Suprapubic skin (tissue), 4 donors: ENCODE data around the gene SNRPA. TPM values are rescaled to one million over a fixed set of nuclear protein-coding genes. Genes with fewer than 3 reads are reported as not detected.

Source experiments
- DNase-seq, 2 donors: peaks; one replicate each; pipeline ENCODE4 v3.0.0-alpha.2; 2019; ENCODE audit warnings: low spot score in 2 of 2
- H3K27ac ChIP-seq: fragments of 200-600 bp; sonication (generic); one replicate; pipeline ENCODE4 v1.5.1; 2019
- H3K27me3 ChIP-seq: fragments of 200-600 bp; sonication (generic); one replicate; pipeline ENCODE4 v1.5.1; 2019
- H3K36me3 ChIP-seq: fragments of 200-600 bp; sonication (generic); one replicate; pipeline ENCODE4 v1.5.1; 2019
- H3K4me1 ChIP-seq: fragments of 200-600 bp; sonication (generic); one replicate; pipeline ENCODE4 v1.5.1; 2019
- H3K4me3 ChIP-seq: fragments of 200-600 bp; sonication (generic); one replicate; pipeline ENCODE4 v1.5.1; 2019; ENCODE audit warnings: mild to moderate bottlenecking
- H3K9me3 ChIP-seq: fragments of 200-600 bp; sonication (generic); one replicate; pipeline ENCODE4 v1.5.1; 2019
- EP300 ChIP-seq: sonication (generic); formaldehyde crosslinking; IDR thresholded peaks from one replicate; pipeline ENCODE4 v1.6.1; 2017; ENCODE audit warnings: antibody characterized with exemption
- POLR2A ChIP-seq, 2 donors: fragments of 450-650 bp; IDR thresholded peaks; one replicate each; pipeline ENCODE4 v1.6.1; 2017; ENCODE audit warnings: antibody characterized with exemption in 2 of 2, mild to moderate bottlenecking in 2 of 2, moderate library complexity in 2 of 2
- POLR2AphosphoS5 ChIP-seq, 3 donors: sonication (generic); formaldehyde crosslinking; IDR thresholded peaks; one replicate each; pipeline ENCODE4 v1.6.1; 2017; ENCODE audit warnings: antibody characterized with exemption in 3 of 3
- WGBS: methylation state at CpG from one replicate; pipeline ENCODE4 v1.1.5; 2018; 5-methylcytosine and 5-hydroxymethylcytosine counted together
- total RNA-seq, 4 donors: library from RNA; depleted of rRNA; stranded (reverse); fragments of >200 nt; gene quantifications; one replicate each; pipeline ENCODE4 v1.1.0, GENCODE V29; 2016
- TF ChIP-seq, protein P1 (sequence below), 2 donors: fragments of 200-600 bp in 1 of 2; fragments of 450-650 bp in 1 of 2; sonication (generic) in 1 of 2; IDR thresholded peaks; one replicate each; pipeline ENCODE4 v1.5.1; 2016 to 2019; ENCODE audit warnings: antibody characterized with exemption in 2 of 2, mild to moderate bottlenecking in 1 of 2, moderate library complexity in 1 of 2

SNRPA gene
- total RNA-seq, 4 donors from 2014 or later = 49.6 to 52.2 (median 51.0) TPM

DNA sequence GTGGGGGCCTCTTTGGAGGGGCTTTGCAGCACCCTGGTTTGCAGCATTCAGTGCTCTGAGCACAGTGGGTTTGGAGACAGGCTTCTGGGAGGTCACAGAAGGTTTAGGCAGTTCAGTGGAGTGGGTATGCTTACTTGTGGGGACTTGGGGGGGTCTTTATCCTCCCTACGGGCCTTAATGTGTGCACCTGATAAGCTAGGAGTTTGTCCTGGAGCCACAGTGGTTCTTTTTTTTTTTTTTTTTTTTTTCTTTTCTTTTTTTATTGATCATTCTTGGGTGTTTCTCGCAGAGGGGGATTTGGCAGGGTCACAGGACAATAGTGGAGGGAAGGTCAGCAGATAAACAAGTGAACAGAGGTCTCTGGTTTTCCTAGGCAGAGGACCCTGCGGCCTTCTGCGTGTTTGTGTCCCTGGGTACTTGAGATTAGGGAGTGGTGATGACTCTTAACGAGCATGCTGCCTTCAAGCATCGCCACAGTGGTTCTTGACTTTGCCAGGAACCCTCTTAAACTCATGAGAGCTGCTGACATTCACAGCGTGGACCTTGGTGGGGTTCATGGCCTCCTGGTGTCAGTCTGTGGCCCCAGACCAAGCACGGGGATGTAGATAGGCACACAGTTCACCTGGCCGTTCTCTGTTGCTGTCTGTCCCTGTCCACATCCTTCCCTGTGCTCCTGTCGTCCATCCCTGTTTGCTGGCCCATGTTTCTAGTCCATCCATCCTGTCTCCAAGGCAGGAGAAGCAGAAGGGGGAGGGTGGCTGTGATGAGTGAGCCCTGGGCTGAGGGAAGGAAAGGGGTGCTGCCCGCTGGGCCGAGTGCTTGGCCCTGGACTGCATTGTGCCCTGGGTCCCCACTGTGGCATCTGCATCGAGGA is 50.7 kb downstream of the SNRPA start:
- DNase-seq = no peak
- Histone ChIP-seq H3K36me3 (peaks cover 8% of the 10 kb centered on the region), H3K4me3 (peak overlapping the region; percentile 97), H3K27me3 (no peaks in the 10 kb centered on the region), H3K27ac (peak overlapping the region; percentile 79), H3K4me1 (peaks cover 78% of the 10 kb centered on the region), H3K9me3 (no peaks in the 10 kb centered on the region)
- WGBS = 50% methylated on average over 13 of the region's 13 CpGs
- TF ChIP-seq POLR2A (IDR thresholded peaks at IDR 0.05) (no peak), EP300 (no peak), POLR2AphosphoS5 (IDR thresholded peaks at IDR 0.05) (no peak)
- TF ChIP-seq, protein P1, sequence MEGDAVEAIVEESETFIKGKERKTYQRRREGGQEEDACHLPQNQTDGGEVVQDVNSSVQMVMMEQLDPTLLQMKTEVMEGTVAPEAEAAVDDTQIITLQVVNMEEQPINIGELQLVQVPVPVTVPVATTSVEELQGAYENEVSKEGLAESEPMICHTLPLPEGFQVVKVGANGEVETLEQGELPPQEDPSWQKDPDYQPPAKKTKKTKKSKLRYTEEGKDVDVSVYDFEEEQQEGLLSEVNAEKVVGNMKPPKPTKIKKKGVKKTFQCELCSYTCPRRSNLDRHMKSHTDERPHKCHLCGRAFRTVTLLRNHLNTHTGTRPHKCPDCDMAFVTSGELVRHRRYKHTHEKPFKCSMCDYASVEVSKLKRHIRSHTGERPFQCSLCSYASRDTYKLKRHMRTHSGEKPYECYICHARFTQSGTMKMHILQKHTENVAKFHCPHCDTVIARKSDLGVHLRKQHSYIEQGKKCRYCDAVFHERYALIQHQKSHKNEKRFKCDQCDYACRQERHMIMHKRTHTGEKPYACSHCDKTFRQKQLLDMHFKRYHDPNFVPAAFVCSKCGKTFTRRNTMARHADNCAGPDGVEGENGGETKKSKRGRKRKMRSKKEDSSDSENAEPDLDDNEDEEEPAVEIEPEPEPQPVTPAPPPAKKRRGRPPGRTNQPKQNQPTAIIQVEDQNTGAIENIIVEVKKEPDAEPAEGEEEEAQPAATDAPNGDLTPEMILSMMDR (IDR thresholded peaks at IDR 0.05) = no peak

DNA sequence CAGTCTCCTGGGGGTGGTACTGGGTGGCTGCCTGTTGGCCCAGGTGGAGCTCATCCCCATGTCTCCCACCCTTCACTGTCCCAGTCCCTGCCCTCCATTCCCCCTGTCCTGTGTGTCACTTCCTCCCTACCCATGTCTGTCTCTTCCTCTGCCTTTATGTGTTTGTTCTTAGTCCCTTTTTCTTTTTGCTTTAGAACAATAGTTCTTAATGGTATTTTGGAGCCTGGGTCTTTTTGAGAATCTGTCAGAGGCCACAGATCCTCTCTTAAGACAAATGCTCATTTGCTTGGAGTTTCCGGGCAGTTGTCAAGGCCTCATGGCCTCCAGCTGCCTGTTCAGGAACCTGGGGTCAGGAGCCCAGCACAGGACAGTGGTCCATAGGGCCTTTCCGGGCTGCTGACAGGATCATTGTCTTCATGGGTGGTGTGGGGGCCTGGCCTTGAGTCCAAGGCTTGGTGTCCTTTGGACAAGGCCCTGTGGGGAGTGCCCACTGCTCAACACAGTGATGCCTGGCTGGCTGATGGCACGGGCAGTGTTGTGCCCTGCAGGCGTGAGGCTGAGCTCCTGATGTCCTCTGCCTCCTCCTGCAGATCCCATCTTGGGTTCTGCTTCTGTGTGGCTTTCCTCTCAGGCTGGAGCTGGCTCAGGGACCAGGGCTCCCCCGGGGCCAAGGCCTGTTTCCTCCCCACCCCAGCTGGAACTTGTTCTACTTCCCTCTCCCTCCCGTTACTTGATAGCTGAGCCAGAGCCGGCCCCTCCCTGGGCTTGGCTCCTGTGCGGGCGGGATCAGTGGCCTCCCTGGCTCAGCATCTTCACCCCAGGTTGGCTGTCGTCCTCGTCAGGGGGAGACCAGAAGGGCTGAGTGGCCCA is 51.5 kb downstream of the SNRPA start:
- Histone ChIP-seq H3K27ac (peak overlapping the region; percentile 79), H3K9me3 (no peaks in the 10 kb centered on the region), H3K27me3 (no peaks in the 10 kb centered on the region), H3K4me1 (peaks cover 84% of the 10 kb centered on the region), H3K4me3 (peak overlapping the region; percentile 25), H3K36me3 (peaks cover 11% of the 10 kb centered on the region)
- DNase-seq = peak in 1 of 2 donors; percentile 85
- TF ChIP-seq POLR2A (IDR thresholded peaks at IDR 0.05) (no peak), POLR2AphosphoS5 (IDR thresholded peaks at IDR 0.05) (no peak), EP300 (no peak)
- TF ChIP-seq, protein P1 (IDR thresholded peaks at IDR 0.05) = no peak
- WGBS = 14% methylated on average over 9 of the region's 11 CpGs

DNA sequence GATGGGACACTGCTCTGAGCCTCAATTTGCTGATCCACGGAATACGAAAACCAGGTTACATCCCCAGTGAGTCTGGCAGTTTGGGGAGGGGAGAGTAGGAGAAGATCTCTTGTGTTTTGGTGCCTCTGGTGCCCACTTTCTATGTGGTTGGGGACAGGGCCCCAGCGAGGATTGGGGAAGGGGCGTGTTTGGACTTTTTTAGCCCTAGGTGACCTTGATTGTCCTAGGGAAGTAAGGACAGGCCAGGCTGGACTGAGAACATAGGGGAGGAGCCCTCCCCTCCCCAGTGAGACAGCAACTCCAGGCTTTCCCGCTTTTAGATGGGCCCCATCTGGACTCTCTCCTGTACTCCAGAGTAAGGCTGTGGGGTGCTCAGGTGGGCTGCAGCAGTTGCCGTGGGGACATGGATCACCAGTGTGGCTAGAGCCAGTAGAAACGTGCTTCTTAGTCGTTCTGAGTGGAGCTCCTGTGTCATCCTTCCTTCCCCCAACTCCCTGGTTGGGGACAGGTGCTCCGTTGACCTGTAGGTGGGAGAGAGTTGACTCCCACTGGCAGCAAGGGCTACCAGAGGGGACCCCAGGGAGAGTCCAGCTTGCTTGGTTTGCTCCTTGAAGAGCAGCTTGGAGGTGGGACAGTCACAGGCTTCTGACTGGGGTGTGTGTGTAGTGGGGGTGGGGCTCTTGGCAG is 52.3 kb downstream of the SNRPA start:
- Histone ChIP-seq H3K27ac (peak overlapping the region; percentile 79), H3K4me1 (peaks cover 81% of the 10 kb centered on the region), H3K36me3 (peaks cover 18% of the 10 kb centered on the region), H3K27me3 (no peaks in the 10 kb centered on the region), H3K9me3 (no peaks in the 10 kb centered on the region), H3K4me3 (peak overlapping the region; percentile 25)
- 47% methylated on average over 4 of the region's 9 CpGs for WGBS
- DNase-seq = no peak
- TF ChIP-seq POLR2A (IDR thresholded peaks at IDR 0.05) (no peak), EP300 (no peak), POLR2AphosphoS5 (IDR thresholded peaks at IDR 0.05) (no peak)
- TF ChIP-seq, protein P1 (IDR thresholded peaks at IDR 0.05) = no peak

DNA sequence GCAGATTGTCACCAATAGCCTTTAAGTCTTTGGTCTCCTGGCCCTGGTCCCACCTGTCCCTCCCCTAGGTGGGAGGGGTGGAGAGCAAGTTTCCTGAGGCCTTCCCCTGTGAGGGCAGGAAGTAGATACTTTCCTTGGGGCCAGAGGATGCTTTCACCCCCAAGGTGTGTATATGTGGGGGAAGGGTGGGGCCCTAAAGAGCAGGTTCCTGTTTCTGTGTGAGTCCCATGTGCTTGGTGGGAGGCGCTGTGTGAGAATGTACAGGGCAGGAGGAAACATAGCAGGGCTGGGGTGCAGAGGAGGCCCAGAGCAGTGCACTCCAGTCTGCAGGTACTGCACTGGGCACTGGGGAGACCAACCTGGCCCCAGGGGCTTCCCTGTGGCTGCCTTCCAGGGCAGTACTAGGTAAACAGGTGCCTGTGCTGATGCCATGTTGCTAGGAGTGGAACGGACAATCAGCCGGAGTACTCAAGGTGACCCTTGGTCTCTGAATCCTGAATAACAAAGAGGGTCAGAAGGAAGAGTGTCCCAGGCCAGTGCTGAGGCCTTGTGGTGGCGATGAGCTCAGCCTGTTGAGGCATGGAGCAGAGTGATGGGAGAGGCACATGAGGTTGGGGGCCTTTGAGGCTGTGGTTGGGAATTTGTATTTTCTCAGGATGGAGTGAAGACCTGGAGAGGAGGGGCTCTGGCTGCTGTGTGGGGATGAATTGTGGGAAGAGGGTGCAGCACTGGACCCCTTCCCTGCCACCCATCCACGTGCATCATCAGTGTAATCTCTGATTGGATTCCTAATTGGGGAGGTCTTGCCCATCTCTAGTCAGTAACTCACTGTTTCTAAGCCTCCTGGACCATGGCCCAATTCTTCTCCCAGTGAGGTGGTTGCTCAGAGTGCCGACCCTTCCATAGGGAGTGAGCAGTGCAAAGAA is 53.1 kb downstream of the SNRPA start:
- Histone ChIP-seq H3K27ac (peak overlapping the region; percentile 79), H3K4me1 (peaks cover 88% of the 10 kb centered on the region), H3K27me3 (no peaks in the 10 kb centered on the region), H3K4me3 (peak overlapping the region; percentile 25), H3K36me3 (peaks cover 27% of the 10 kb centered on the region), H3K9me3 (no peaks in the 10 kb centered on the region)
- DNase-seq = no peak
- WGBS = 61% methylated on average over 6 of the region's 6 CpGs
- TF ChIP-seq POLR2A (IDR thresholded peaks at IDR 0.05) = no peak
- TF ChIP-seq POLR2AphosphoS5 (IDR thresholded peaks at IDR 0.05) = no peak
- TF ChIP-seq, protein P1 (IDR thresholded peaks at IDR 0.05) = no peak
- TF ChIP-seq EP300 = no peak
